Sciatic nerve (tissue), 2 donors: ENCODE data around the gene PDIA4. TPM values are rescaled to one million over a fixed set of nuclear protein-coding genes. Genes with fewer than 3 reads are reported as not detected.

ENCODE experiments used
- ATAC-seq: fragments of 200-7000 bp; cut with Tn5 transposase; one replicate; pipeline ENCODE4 v1.9.1; 2020; ENCODE audit warnings: mild to moderate bottlenecking, moderate library complexity
- DNase-seq: peaks from one replicate; pipeline ENCODE4 v3.0.0-alpha.2; 2020; ENCODE audit warnings: low spot score
- intact Hi-C: fragments of 100-400 bp; cut with DNase I; formaldehyde crosslinking; loops from one replicate; pipeline ENCODE4 v1.14.2; 2022
- total RNA-seq: library from RNA; stranded (reverse); fragmentation: NEBNext Ultra II Directional; extraction: Animal tissue kit (Norgen Biotek cat#: 25700); gene quantifications from one replicate; pipeline ENCODE4 v1.2.1, GENCODE V29; 2021
- donor health status: DM: no; HTN: no; CAD: no.
- donor health status: DM: no; HTN: no; CAD: no.

Gene PDIA4
- total RNA-seq, 1 donor from 2014 or later = 61.5 TPM

- no peak for ATAC-seq
- no peak for DNase-seq
- intact Hi-C loops = no loop called here
These were observed 74.6 kb downstream of the PDIA4 start for GRCh38 chr7:148953676-148954075.

Other genes with a start within 250 kb of the PDIA4 start
- 4.4 TPM for gene EZH2, start 144.2 kb downstream of the PDIA4 start, total RNA-seq
- gene ZNF786, start 62.2 kb upstream of the PDIA4 start, total RNA-seq = 7.7 TPM
- gene ZNF425, start 97.8 kb upstream of the PDIA4 start, total RNA-seq = 3.2 TPM
- 17.3 TPM for gene ZNF398, start 118.9 kb upstream of the PDIA4 start, total RNA-seq
- gene ZNF282, start 167.0 kb upstream of the PDIA4 start, total RNA-seq = 27.2 TPM
- 13.2 TPM for gene ZNF212, start 211.1 kb upstream of the PDIA4 start, total RNA-seq
- gene ZNF783, start 233.7 kb upstream of the PDIA4 start, total RNA-seq = 32.1 TPM